SH-SY5Y (cell line): Measurements from ENCODE around the gene RTCA.

ENCODE experiments used
- GATA2 ChIP-seq: IDR thresholded peaks from 2 replicates; pipeline ENCODE4 v1.6.1; 2011; ENCODE audit warnings: mild to moderate bottlenecking, low read depth, low read length
- GATA3 ChIP-seq: IDR thresholded peaks from 2 replicates; pipeline ENCODE4 v1.6.1; 2011; ENCODE audit warnings: low read depth, mild to moderate bottlenecking, low read length, moderate library complexity

GRCh38 chr1:100321506-100321905 is 55.5 kb downstream of the RTCA start:
- TF ChIP-seq GATA3, result no peak
- TF ChIP-seq GATA2, result no peak
